ENCODE measurements around the gene DHPS. TPM values are rescaled to one million over a fixed set of nuclear protein-coding genes. Genes with fewer than 3 reads are reported as not detected.

Gene DHPS
- total and polyA plus RNA-seq, 2 of the 4 experiments (the other 2 are of a cell fraction) = 82.8 to 85.0 TPM

DNA sequence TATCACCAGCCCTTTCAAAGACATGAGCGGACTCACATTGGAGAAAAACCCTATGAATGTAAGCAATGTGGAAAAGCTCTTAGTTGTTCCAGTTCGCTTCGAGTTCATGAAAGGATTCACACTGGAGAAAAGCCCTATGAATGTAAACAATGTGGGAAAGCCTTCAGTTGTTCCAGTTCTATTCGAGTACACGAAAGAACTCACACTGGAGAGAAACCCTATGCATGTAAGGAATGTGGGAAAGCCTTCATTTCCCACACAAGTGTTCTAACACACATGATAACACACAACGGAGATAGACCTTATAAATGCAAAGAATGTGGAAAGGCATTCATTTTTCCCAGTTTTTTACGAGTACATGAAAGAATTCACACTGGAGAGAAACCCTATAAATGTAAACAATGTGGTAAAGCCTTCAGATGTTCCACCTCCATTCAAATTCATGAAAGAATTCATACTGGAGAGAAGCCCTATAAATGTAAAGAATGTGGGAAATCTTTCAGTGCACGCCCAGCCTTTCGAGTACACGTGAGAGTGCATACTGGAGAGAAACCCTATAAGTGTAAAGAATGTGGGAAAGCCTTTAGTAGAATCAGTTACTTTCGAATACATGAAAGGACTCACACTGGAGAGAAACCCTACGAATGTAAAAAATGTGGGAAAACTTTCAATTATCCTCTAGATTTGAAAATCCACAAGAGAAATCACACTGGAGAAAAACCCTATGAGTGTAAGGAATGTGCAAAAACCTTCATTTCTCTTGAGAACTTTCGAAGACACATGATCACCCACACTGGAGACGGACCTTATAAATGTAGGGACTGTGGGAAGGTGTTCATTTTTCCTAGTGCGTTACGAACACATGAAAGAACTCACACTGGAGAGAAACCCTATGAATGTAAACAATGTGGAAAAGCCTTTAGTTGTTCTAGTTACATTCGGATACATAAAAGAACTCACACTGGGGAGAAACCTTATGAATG lies 53.3 kb downstream of the DHPS start:
- H2AK9ac ChIP-seq (replicated peaks; ENCODE audit: low read depth, low read length, poor library complexity) = no peak overlapping the region
- no peak overlapping the region for H3K14ac ChIP-seq (replicated peaks; ENCODE audit: low read depth, low read length)
- H2AK5ac ChIP-seq (ENCODE audit: low read depth, low read length) = no peak overlapping the region
- H3K79me1 ChIP-seq (ENCODE audit: low read depth in 1 of 2, low read length in 2 of 2) = peaks cover 6 to 12% of the 10 kb centered on the region in 2 experiments
- H3K27me3 ChIP-seq (ENCODE audit: control insufficient read depth, insufficient read depth, low read length) = no peaks in the 10 kb centered on the region
- in situ Hi-C loops (cut with MboI; ENCODE audit: low sequenced_read_pairs) = no loop called here
- H3K9me3 ChIP-seq (ENCODE audit: control insufficient read depth, insufficient read depth, low read length) = peaks cover 59% of the 10 kb centered on the region
- H3K4me1 ChIP-seq (ENCODE audit: control insufficient read depth, insufficient read depth, low read length) = no peaks in the 10 kb centered on the region
- BruUV-seq (replicated peaks) = TSS peak; percentile 31
- H3K36me3 ChIP-seq (ENCODE audit: control insufficient read depth, insufficient read depth, low read length) = peaks cover 71% of the 10 kb centered on the region
- no peak overlapping the region for H2BK120ac ChIP-seq (ENCODE audit: low read depth, low read length)
- no peak overlapping the region for H4K5ac ChIP-seq (ENCODE audit: low read depth, low read length)
- CTCF ChIA-PET = no interaction called here
- no peak overlapping the region for H3K9ac ChIP-seq (ENCODE audit: low read depth, low read length)
- H3K4ac ChIP-seq (ENCODE audit: low read depth, low read length) = no peak overlapping the region
- peaks cover 2% of the 10 kb centered on the region; the same call in 1 of the 2 replicates for H4K20me1 ChIP-seq (ENCODE audit: insufficient read depth, low read length)
- H3K4me2 ChIP-seq (ENCODE audit: low read depth, low read length) = no peak overlapping the region
- no peak overlapping the region for H3K56ac ChIP-seq (ENCODE audit: extremely low read depth, insufficient read depth, low read length)
- H4K8ac ChIP-seq (ENCODE audit: low read depth in 2 of 2, low read length in 2 of 2) = no peak overlapping the region
- no peak overlapping the region for H3K23ac ChIP-seq (ENCODE audit: low read depth, low read length)
- DNase-seq (peak; percentile 17), ATAC-seq (ENCODE audit: low read depth) (no peak)
- POLR2A ChIA-PET (ENCODE audit: unreplicated experiment) = no interaction called here
- intact Hi-C loops (cut with micrococcal nuclease) = no loop called here
- H2AFZ ChIP-seq (replicated peaks; ENCODE audit: low read length, poor library complexity) = no peak overlapping the region
- H2BK20ac ChIP-seq (ENCODE audit: low read depth, low read length) = no peak overlapping the region
- dilution Hi-C loops (cut with HindIII; ENCODE audit: low sequenced_read_pairs, unreplicated experiment) = no loop called here
- H3K4me3 ChIP-seq (ENCODE audit: insufficient read depth, low read depth, low read length) = no peak overlapping the region
- no peak overlapping the region for H4K91ac ChIP-seq (ENCODE audit: insufficient read depth, low read depth, low read length)
- no peak overlapping the region for H3K27ac ChIP-seq (ENCODE audit: insufficient read depth, low read length)
- H2BK5ac ChIP-seq (ENCODE audit: low read depth, low read length, poor library complexity, severe bottlenecking) = no peak overlapping the region
- no peak overlapping the region for H3K18ac ChIP-seq (ENCODE audit: low read depth, low read length)
- whole genome bisulfite sequencing, 2 experiments (ENCODE audit: extremely low coverage in 2 of 2, insufficient read length in 1 of 2) = no CpG with 5 or more reads among the region's 17 CpGs
- H2BK15ac ChIP-seq (ENCODE audit: low read depth, low read length) = no peak overlapping the region
- H3K9me1 ChIP-seq (ENCODE audit: insufficient read depth, low read length) = no peaks in the 10 kb centered on the region
- TF ChIP-seq NFE2L2 (IDR thresholded peaks at IDR 0.05; ENCODE audit: low read depth, low read length) (no peak), FOS (IDR thresholded peaks at IDR 0.05; ENCODE audit: low read depth, low read length) (no peak), MXI1 (IDR thresholded peaks at IDR 0.05; ENCODE audit: borderline replicate concordance, low read depth, low read length) (no peak), POLR2A (IDR thresholded peaks at IDR 0.05; ENCODE audit: low read depth, low read length) (no peak), RFX5 (IDR thresholded peaks at IDR 0.05; ENCODE audit: low read depth, low read length) (no peak), SMC3 (IDR thresholded peaks at IDR 0.05; ENCODE audit: low read depth, low read length) (no peak), BHLHE40 (IDR thresholded peaks at IDR 0.05; ENCODE audit: low read depth, low read length) (no peak), CHD1 (IDR thresholded peaks at IDR 0.05; ENCODE audit: low read depth, low read length) (no peak), MAZ (IDR thresholded peaks at IDR 0.05; ENCODE audit: borderline replicate concordance, low read depth, low read length) (no peak), MAFK (IDR thresholded peaks at IDR 0.05; ENCODE audit: low read depth, low read length) (no peak), RAD21 (IDR thresholded peaks at IDR 0.05; ENCODE audit: low read length) (no peak), CEBPB (IDR thresholded peaks at IDR 0.05; ENCODE audit: low read depth, low read length) (no peak)
- TF ChIP-seq, protein P1, sequence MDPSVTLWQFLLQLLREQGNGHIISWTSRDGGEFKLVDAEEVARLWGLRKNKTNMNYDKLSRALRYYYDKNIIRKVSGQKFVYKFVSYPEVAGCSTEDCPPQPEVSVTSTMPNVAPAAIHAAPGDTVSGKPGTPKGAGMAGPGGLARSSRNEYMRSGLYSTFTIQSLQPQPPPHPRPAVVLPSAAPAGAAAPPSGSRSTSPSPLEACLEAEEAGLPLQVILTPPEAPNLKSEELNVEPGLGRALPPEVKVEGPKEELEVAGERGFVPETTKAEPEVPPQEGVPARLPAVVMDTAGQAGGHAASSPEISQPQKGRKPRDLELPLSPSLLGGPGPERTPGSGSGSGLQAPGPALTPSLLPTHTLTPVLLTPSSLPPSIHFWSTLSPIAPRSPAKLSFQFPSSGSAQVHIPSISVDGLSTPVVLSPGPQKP (IDR thresholded peaks at IDR 0.05; ENCODE audit: borderline replicate concordance, low read depth, low read length) = no peak
- TF ChIP-seq, protein P2, sequence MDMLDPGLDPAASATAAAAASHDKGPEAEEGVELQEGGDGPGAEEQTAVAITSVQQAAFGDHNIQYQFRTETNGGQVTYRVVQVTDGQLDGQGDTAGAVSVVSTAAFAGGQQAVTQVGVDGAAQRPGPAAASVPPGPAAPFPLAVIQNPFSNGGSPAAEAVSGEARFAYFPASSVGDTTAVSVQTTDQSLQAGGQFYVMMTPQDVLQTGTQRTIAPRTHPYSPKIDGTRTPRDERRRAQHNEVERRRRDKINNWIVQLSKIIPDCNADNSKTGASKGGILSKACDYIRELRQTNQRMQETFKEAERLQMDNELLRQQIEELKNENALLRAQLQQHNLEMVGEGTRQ (IDR thresholded peaks at IDR 0.05; ENCODE audit: low read depth, low read length) = no peak
- TF ChIP-seq, protein P3, sequence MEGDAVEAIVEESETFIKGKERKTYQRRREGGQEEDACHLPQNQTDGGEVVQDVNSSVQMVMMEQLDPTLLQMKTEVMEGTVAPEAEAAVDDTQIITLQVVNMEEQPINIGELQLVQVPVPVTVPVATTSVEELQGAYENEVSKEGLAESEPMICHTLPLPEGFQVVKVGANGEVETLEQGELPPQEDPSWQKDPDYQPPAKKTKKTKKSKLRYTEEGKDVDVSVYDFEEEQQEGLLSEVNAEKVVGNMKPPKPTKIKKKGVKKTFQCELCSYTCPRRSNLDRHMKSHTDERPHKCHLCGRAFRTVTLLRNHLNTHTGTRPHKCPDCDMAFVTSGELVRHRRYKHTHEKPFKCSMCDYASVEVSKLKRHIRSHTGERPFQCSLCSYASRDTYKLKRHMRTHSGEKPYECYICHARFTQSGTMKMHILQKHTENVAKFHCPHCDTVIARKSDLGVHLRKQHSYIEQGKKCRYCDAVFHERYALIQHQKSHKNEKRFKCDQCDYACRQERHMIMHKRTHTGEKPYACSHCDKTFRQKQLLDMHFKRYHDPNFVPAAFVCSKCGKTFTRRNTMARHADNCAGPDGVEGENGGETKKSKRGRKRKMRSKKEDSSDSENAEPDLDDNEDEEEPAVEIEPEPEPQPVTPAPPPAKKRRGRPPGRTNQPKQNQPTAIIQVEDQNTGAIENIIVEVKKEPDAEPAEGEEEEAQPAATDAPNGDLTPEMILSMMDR (conservative IDR thresholded peaks at IDR 0.05; ENCODE audit: low read depth, low read length) = no peak
